GM23248 (cell line): Measurements from ENCODE around the gene PGGT1B.

ENCODE experiments used
- EZH2 ChIP-seq: fragments of 200-600 bp; sonication (generic); IDR thresholded peaks from 2 replicates; pipeline ENCODE4 v1.6.1; 2018; ENCODE audit warnings: antibody characterized with exemption, mild to moderate bottlenecking; ENCODE audit not compliant: insufficient read depth, poor library complexity, severe bottlenecking
- EZH2phosphoT487 ChIP-seq: fragments of 200-600 bp; sonication (generic); IDR thresholded peaks from 2 replicates; pipeline ENCODE4 v1.6.1; 2018; ENCODE audit warnings: antibody characterized with exemption, moderate library complexity, mild to moderate bottlenecking, low read depth; ENCODE audit not compliant: insufficient read depth

DNA sequence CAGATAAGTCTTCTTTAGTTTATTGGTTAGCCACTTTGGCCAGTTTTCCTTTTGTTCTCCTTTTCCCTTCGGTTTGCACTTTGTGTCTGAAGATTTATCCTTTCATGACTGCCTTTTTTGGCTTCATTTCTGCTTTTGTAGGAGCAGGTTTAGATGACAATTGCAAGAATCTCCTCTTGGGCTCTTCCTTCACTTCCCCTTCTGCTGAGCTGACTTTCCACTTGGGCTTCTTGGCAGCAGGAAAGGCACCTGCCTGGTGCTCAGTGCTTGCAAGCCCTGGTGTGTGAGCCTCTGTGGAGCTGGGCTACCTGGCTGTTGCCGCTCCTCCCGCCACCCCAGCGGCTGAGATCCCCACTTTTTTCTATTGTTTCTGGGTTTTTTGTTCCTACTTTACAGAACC is 26.4 kb upstream of the PGGT1B start:
- TF ChIP-seq EZH2phosphoT487 (no peak), EZH2 (no peak)
